MV-4-11 (cell line): Measurements from ENCODE around the gene SNTG2.
A peak's percentile ranks its signal among the peaks of the same experiment; 100 is the strongest.

ENCODE experiments used
- DNase-seq: peaks from one replicate; lab custom pipeline; 2025; lab: John Stamatoyannopoulos, UW

The SNTG2 gene

GRCh38 chr2:926896-927295, 23.8 kb upstream of the SNTG2 start:
- DNase-seq: no peak

GRCh38 chr2:929011-929735, 21.5 kb upstream of the SNTG2 start:
- no peak for DNase-seq

DNA sequence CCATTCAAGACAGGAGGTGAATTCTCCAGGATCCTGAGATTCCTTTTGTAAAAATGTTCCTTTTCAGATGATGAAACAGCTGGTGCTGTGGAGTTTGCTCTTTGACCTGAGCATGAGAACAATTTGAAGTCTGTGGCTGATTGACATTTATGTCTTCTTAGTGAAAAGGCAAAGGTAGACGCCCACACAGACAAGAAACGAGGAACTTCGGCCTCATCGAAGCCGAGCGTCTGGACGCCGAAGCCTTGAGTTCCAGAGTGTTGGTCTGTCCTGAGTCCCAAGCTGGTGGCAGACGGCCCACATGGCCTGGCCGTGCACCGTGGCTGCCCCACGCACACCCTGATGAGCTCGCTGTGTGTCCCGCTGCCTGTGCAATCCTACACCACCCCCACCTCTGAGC, 20.7 kb upstream of the SNTG2 start:
- DNase-seq: no peak

- DNase-seq: no peak
These were observed 19.7 kb upstream of the SNTG2 start for GRCh38 chr2:930935-931334.

- no peak for DNase-seq
These were observed 18.1 kb upstream of the SNTG2 start for GRCh38 chr2:932320-933115.

- DNase-seq: no peak
These were observed 16.8 kb upstream of the SNTG2 start for GRCh38 chr2:933734-934295.

GRCh38 chr2:937530-937929, 13.1 kb upstream of the SNTG2 start:
- DNase-seq: no peak

GRCh38 chr2:938181-939005, 12.3 kb upstream of the SNTG2 start:
- no peak for DNase-seq

DNA sequence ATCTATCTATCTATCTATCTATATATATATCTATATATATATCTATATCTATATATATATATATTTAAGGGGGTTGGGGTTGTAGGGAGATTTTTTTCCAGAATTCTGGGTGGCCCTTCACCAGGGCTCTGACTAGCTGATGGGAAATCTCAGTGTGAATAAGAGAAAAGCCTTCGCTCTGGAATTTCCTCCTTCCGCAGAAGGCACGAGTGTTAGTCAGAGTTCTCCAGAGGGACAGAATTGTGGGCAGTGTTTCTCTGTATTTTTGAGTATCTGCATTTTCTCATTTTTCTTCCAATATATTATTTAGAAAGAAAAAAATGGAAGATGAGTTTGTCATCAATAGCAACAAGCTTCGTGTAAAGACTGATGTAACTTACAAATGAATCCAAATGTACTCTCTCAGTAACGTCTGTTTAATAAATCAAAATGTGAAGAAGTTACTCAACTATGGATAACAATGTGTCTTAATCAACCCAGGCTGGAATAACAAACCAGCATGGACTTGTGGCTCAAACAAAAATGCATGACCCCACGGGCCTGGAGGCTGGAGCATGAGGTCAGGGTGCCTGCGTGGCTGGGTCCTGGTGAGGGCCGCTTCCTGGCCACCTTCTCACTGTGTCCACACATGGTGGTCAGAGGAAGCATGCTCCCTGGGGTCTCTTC, 10.6 kb upstream of the SNTG2 start:
- no peak for DNase-seq

DNA sequence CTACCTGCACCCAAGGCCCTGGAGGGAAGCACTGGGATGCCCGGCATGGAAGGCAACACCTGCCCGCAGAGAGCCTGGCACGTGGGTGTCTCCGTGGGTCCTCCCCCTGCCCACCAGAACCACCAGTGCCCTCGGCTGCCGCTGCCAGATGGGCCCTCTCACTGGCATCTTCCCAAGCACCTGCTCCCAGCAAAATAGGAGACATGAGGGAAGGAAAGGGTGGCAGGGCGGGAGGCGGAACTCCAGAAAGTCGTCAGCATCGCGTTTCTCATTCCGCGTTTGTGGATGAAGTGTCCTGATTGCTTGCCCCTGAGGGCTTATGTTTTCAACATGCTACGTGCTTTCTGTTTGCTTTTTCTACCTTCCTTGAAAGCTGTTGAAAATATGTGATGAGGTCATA, 8.8 kb upstream of the SNTG2 start:
- DNase-seq: no peak

- DNase-seq: no peak
These were observed 7.7 kb upstream of the SNTG2 start for GRCh38 chr2:942775-943460.

GRCh38 chr2:943461-943797, 7.2 kb upstream of the SNTG2 start:
- no peak for DNase-seq

GRCh38 chr2:943821-944220, 6.8 kb upstream of the SNTG2 start:
- DNase-seq: no peak

GRCh38 chr2:944693-945092, 6.0 kb upstream of the SNTG2 start:
- no peak for DNase-seq

DNA sequence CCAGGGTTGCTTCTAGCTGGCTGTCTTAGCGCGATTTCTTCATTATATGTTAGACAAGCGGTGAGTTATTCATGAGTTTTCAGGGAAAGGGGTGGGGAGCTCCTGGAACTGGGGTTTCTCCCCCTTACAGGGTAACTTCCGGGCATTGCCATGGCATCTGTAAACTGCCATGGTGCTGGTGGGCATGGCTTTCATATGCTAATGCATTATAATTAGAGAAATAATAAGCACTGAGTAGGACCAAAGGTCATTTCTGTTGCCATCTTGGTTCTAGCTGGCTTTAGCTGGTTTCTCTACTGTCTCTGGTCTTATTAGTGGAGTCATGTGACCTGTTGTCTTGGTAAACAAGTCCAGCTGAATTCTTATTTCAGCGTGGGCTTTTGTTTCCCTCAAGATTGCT, 5.5 kb upstream of the SNTG2 start:
- no peak for DNase-seq

GRCh38 chr2:946073-946948, 4.3 kb upstream of the SNTG2 start:
- peak; percentile 41 for DNase-seq

GRCh38 chr2:949384-950079, 1.1 kb upstream of the SNTG2 start:
- no peak for DNase-seq

DNA sequence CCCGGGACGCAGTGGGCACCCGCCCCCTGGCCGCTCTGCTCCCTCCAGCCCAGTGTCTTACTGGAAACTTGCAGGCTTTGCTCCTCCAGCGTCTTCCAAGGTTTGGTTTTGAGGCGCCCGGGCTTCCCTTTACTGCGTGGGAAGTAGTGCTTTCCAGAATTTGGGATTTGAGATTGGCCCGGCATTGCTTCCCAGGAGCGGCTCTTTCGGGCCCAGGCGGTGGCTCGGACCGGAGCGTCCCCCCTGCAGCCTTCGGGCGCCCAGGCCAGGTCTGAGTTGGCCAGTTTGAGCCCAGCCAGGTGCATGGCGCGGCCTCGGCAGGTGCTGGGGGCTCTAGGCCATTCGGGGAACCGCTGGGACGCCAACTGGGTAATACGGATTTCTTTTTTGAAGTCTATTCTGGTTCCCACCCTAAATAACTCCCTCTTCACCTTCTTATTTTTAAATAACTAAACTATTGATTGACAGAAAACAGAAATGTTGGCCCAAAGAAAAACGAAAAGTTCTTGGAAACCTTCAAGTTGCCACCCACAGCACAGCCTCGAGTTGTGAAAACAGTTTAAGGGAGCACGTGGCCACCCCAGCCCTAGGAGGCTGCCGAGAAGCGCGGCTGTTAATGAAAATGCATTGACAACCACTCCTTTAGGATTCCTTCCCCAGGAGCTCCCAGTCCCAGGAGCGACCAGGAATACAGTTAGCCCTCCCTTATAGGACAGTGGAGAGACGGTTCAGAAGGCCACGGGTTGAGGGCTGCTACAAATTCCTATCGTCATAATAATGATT, 766 bp downstream of the SNTG2 start:
- no peak for DNase-seq

GRCh38 chr2:953408-953807, 2.8 kb downstream of the SNTG2 start:
- no peak for DNase-seq
